Activated CD8-positive, alpha-beta T cell treated with anti-CD3 and anti-CD28 coated beads for 36 hours (primary cell): ENCODE data around the gene EIF3L. TPM values are rescaled to one million over a fixed set of nuclear protein-coding genes. Genes with fewer than 3 reads are reported as not detected.

Experiments used
- ATAC-seq: fragments of 200-7000 bp; cut with Tn5 transposase; one replicate; pipeline ENCODE4 v1.10.0; 2021; ENCODE audit warnings: mild to moderate bottlenecking, moderate library complexity
- CTCF ChIA-PET: fragments of 350-600 bp; sonication (Branson Sonifier 250); formaldehyde crosslinking; loops from one replicate; lab custom pipeline; 2021; ENCODE audit warnings: antibody characterized with exemption; lab: Charles Lee
- POLR2A ChIA-PET: fragments of 350-600 bp; sonication (Branson Sonifier 250); formaldehyde crosslinking; loops from one replicate; lab custom pipeline; 2021; ENCODE audit warnings: antibody characterized with exemption; lab: Charles Lee
- DNase-seq: peaks from one replicate; pipeline ENCODE4 v3.0.0-alpha.2; 2020
- H3K27ac Mint-ChIP-seq: one replicate; pipeline ENCODE4 v1.8.0; 2021; ENCODE audit warnings: mild to moderate bottlenecking, mixed read lengths
- H3K27me3 Mint-ChIP-seq: one replicate; pipeline ENCODE4 v1.8.0; 2021; ENCODE audit warnings: mixed read lengths
- H3K36me3 Mint-ChIP-seq: one replicate; pipeline ENCODE4 v1.8.0; 2021; ENCODE audit warnings: low read depth, mixed read lengths
- H3K4me1 Mint-ChIP-seq: one replicate; pipeline ENCODE4 v1.8.0; 2021; ENCODE audit warnings: low read depth, mixed read lengths
- H3K4me3 Mint-ChIP-seq: one replicate; pipeline ENCODE4 v1.8.0; 2021; ENCODE audit warnings: mild to moderate bottlenecking, moderate library complexity, mixed read lengths
- H3K9me3 Mint-ChIP-seq: one replicate; pipeline ENCODE4 v1.8.0; 2021; ENCODE audit warnings: mixed read lengths
- CTCF ChIP-seq: fragments of 200-600 bp; IDR thresholded peaks from one replicate; pipeline ENCODE4 v1.8.0; 2022; ENCODE audit warnings: antibody characterized with exemption, mild to moderate bottlenecking
- intact Hi-C: fragments of 100-400 bp; cut with micrococcal nuclease; formaldehyde crosslinking; loops from one replicate; pipeline ENCODE4 v1.10.0; 2022
- total RNA-seq, 2 experiments: library from RNA; stranded (reverse); gene quantifications; one replicate each; pipeline ENCODE4 v1.2.3, GENCODE V29; 2021

The EIF3L gene
- total RNA-seq, 2 experiments from 2014 or later, result 687 to 694 TPM

- intact Hi-C loops, result no loop called here
- POLR2A ChIA-PET, result interaction anchor here (1.7 kb wide), 1 partner anchor 12 kb away, joined by 3 read pairs; no protein-coding TSS in a partner anchor
- Mint-ChIP-seq H3K27me3 (no peaks in the 10 kb centered on the region), H3K27ac (no peak overlapping the region), H3K4me1 (peaks cover 3% of the 10 kb centered on the region), H3K9me3 (no peaks in the 10 kb centered on the region), H3K36me3 (peaks cover 43% of the 10 kb centered on the region), H3K4me3 (no peak overlapping the region)
- ATAC-seq, result no peak
- no peak for TF ChIP-seq CTCF
- DNase-seq, result no peak
- CTCF ChIA-PET, result interaction anchor here (1.0 to 1.7 kb wide), 3 partner anchors 21 to 66 kb away, joined by 3 to 6 read pairs (median 4); no protein-coding TSS in a partner anchor
Measured at GRCh38 chr22:37884420-37884819, 35.2 kb downstream of the EIF3L start.

- H3K27me3 Mint-ChIP-seq, result no peaks in the 10 kb centered on the region
- ATAC-seq (no peak), DNase-seq (no peak)
- no peak for TF ChIP-seq CTCF
- CTCF ChIA-PET, result interaction anchor here (0.9 to 1.8 kb wide), 6 partner anchors 9 to 147 kb away, joined by 3 to 7 read pairs (median 4); no protein-coding TSS in a partner anchor
- no peaks in the 10 kb centered on the region for H3K9me3 Mint-ChIP-seq
- peaks cover 36% of the 10 kb centered on the region for H3K36me3 Mint-ChIP-seq
- H3K4me1 Mint-ChIP-seq, result peaks cover 3% of the 10 kb centered on the region
- H3K4me3 Mint-ChIP-seq, result no peak overlapping the region
- POLR2A ChIA-PET, result interaction anchor here (0.6 to 2.0 kb wide), 3 partner anchors 9 to 26 kb away, joined by 3 to 11 read pairs (median 4); no protein-coding TSS in a partner anchor
- intact Hi-C loops, result no loop called here
- H3K27ac Mint-ChIP-seq, result peak overlapping the region; percentile 10
Measured at GRCh38 chr22:37887584-37888378, 38.6 kb downstream of the EIF3L start.

GRCh38 chr22:37891926-37892325 lies 42.7 kb downstream of the EIF3L start:
- H3K27me3 Mint-ChIP-seq, result no peaks in the 10 kb centered on the region
- ChIA-PET POLR2A (interaction anchor here (0.6 to 2.9 kb wide), 4 partner anchors 13 to 48 kb away, joined by 3 to 7 read pairs (median 4); partner anchors contain the start of gene MICALL1), CTCF (interaction anchor here (1.6 to 1.8 kb wide), 3 partner anchors 14 to 73 kb away, joined by 3 to 7 read pairs (median 4); no protein-coding TSS in a partner anchor)
- ATAC-seq (no peak), DNase-seq (no peak)
- no peak overlapping the region for H3K27ac Mint-ChIP-seq
- H3K4me1 Mint-ChIP-seq, result peaks cover 13% of the 10 kb centered on the region
- TF ChIP-seq CTCF, result no peak
- no peak overlapping the region for H3K4me3 Mint-ChIP-seq
- intact Hi-C loops, result no loop called here
- peaks cover 23% of the 10 kb centered on the region for H3K36me3 Mint-ChIP-seq
- H3K9me3 Mint-ChIP-seq, result no peaks in the 10 kb centered on the region

GRCh38 chr22:37892566-37893335 lies 43.5 kb downstream of the EIF3L start:
- Mint-ChIP-seq H3K4me3 (no peak overlapping the region), H3K4me1 (peaks cover 16% of the 10 kb centered on the region), H3K27me3 (no peaks in the 10 kb centered on the region), H3K9me3 (no peaks in the 10 kb centered on the region), H3K36me3 (peaks cover 19% of the 10 kb centered on the region), H3K27ac (no peak overlapping the region)
- intact Hi-C loops, result no loop called here
- no peak for TF ChIP-seq CTCF
- DNase-seq, result no peak
- ChIA-PET CTCF (interaction anchor here (1.6 to 1.8 kb wide), 3 partner anchors 13 to 72 kb away, joined by 3 to 7 read pairs (median 4); no protein-coding TSS in a partner anchor), POLR2A (interaction anchor here (0.6 to 2.9 kb wide), 6 partner anchors 13 to 74 kb away, joined by 3 to 7 read pairs (median 4); partner anchors contain the start of gene MICALL1)
- no peak for ATAC-seq
